HEK293 (cell line): ENCODE results near the gene SLC39A11.
"Not testable (repeated sequence)": the region's sequence is repeated elsewhere in the genome, so short reads cannot be mapped to it uniquely, and the experiment has no call there.

Source experiments
- CTCF ChIA-PET: fragments of 350-600 bp; formaldehyde crosslinking; extraction: SDS; loops from one replicate; lab custom pipeline; 2021; ENCODE audit warnings: antibody characterized with exemption; lab: Yijun Ruan, JAX
- POLR2A ChIA-PET: fragments of 300-600 bp; formaldehyde crosslinking; extraction: SDS; loops from one replicate; lab custom pipeline; 2020; ENCODE audit warnings: antibody characterized with exemption, inconsistent platforms; lab: Yijun Ruan, JAX
- H3K27ac ChIP-seq: fragments of 200-500 bp; sonication (Bioruptor generic); 2 replicates; pipeline ENCODE4 v1.5.1; 2014; ENCODE audit warnings: low read depth, low read length, control low read depth, inconsistent platforms; ENCODE audit errors: extremely low read depth
- H3K36me3 ChIP-seq, 2 experiments: fragments of 200-500 bp in 1 of 2; sonication (Bioruptor generic) in 1 of 2; 1 replicate in 1 of 2; 2 replicates in 1 of 2; pipeline ENCODE4 v1.5.1; 2014 to 2017; ENCODE audit warnings: inconsistent platforms in 2 of 2, low read length in 2 of 2; ENCODE audit not compliant: control insufficient read depth in 2 of 2, insufficient read depth in 1 of 2
- H3K4me1 ChIP-seq: fragments of 200-500 bp; sonication (Bioruptor generic); 2 replicates; pipeline ENCODE4 v1.5.1; 2014; ENCODE audit warnings: mild to moderate bottlenecking, low read length, inconsistent platforms; ENCODE audit not compliant: control insufficient read depth, insufficient read depth
- H3K4me3 ChIP-seq: 2 replicates; pipeline ENCODE4 v1.5.1; 2011; ENCODE audit warnings: low read depth, mild to moderate bottlenecking, control low read depth, low read length, moderate library complexity
- H3K9me3 ChIP-seq: fragments of 200-500 bp; sonication (Bioruptor generic); 2 replicates; pipeline ENCODE4 v1.5.1; 2014; ENCODE audit warnings: low read depth, low read length, inconsistent platforms; ENCODE audit not compliant: control insufficient read depth, insufficient read depth
- HOXA7 ChIP-seq: sonication (generic); formaldehyde crosslinking; IDR thresholded peaks from 2 replicates; pipeline ENCODE4 v1.8.1; 2022; ENCODE audit warnings: missing genetic modification reagents, borderline replicate concordance
- PRDM2 ChIP-seq: fragments of 450-650 bp; formaldehyde crosslinking; IDR thresholded peaks from 2 replicates; pipeline ENCODE4 v1.5.1; 2016; ENCODE audit warnings: missing biosample characterization, missing genetic modification characterization, borderline replicate concordance
- ZBTB44 ChIP-seq: fragments of 450-650 bp; IDR thresholded peaks from 2 replicates; pipeline ENCODE4 v1.5.1; 2018; ENCODE audit warnings: missing biosample characterization, mild to moderate bottlenecking, missing genetic modification characterization
- ZBTB48 ChIP-seq: fragments of 450-650 bp; formaldehyde crosslinking; IDR thresholded peaks from 2 replicates; pipeline ENCODE4 v1.5.1; 2016; ENCODE audit warnings: missing biosample characterization, missing genetic modification characterization
- ZNF140 ChIP-seq: fragments of 450-650 bp; formaldehyde crosslinking; IDR thresholded peaks from 2 replicates; pipeline ENCODE4 v1.5.1; 2016; ENCODE audit warnings: missing biosample characterization, missing genetic modification characterization
- ZNF146 ChIP-seq: fragments of 450-650 bp; formaldehyde crosslinking; IDR thresholded peaks from 2 replicates; pipeline ENCODE4 v1.5.1; 2016; ENCODE audit warnings: missing biosample characterization, missing genetic modification characterization
- ZNF324 ChIP-seq: fragments of 450-650 bp; formaldehyde crosslinking; IDR thresholded peaks from 2 replicates; pipeline ENCODE4 v1.5.1; 2016; ENCODE audit warnings: missing biosample characterization, missing genetic modification characterization
- ZNF391 ChIP-seq: fragments of 450-650 bp; formaldehyde crosslinking; IDR thresholded peaks from 2 replicates; pipeline ENCODE4 v1.5.1; 2016; ENCODE audit warnings: low read depth, missing biosample characterization, missing genetic modification characterization, borderline replicate concordance
- ZNF398 ChIP-seq: fragments of 450-650 bp; formaldehyde crosslinking; IDR thresholded peaks from 2 replicates; pipeline ENCODE4 v1.5.1; 2017; ENCODE audit warnings: missing biosample characterization, missing genetic modification characterization
- ZNF426 ChIP-seq: fragments of 450-650 bp; formaldehyde crosslinking; IDR thresholded peaks from 2 replicates; pipeline ENCODE4 v1.5.1; 2017; ENCODE audit warnings: missing biosample characterization, missing genetic modification characterization, mild to moderate bottlenecking, inconsistent platforms, moderate library complexity
- ZNF48 ChIP-seq: fragments of 450-650 bp; formaldehyde crosslinking; IDR thresholded peaks from 2 replicates; pipeline ENCODE4 v1.5.1; 2016; ENCODE audit warnings: missing biosample characterization, missing genetic modification characterization
- ZNF510 ChIP-seq: fragments of 450-650 bp; formaldehyde crosslinking; IDR thresholded peaks from 2 replicates; pipeline ENCODE4 v1.5.1; 2018; ENCODE audit warnings: mild to moderate bottlenecking, missing genetic modification characterization, missing biosample characterization; ENCODE audit not compliant: insufficient replicate concordance
- ZNF549 ChIP-seq: fragments of 450-650 bp; IDR thresholded peaks from 2 replicates; pipeline ENCODE4 v1.5.1; 2018; ENCODE audit warnings: missing biosample characterization, missing genetic modification characterization, mild to moderate bottlenecking, inconsistent platforms, moderate library complexity
- ZNF629 ChIP-seq: fragments of 450-650 bp; formaldehyde crosslinking; IDR thresholded peaks from 2 replicates; pipeline ENCODE4 v1.5.1; 2017; ENCODE audit warnings: missing biosample characterization, missing genetic modification characterization
- ZNF76 ChIP-seq: fragments of 450-650 bp; formaldehyde crosslinking; IDR thresholded peaks from 2 replicates; pipeline ENCODE4; 2016; ENCODE audit warnings: low read depth, missing biosample characterization, missing genetic modification characterization, borderline replicate concordance
- ZNF777 ChIP-seq: fragments of 450-650 bp; formaldehyde crosslinking; IDR thresholded peaks from 2 replicates; pipeline ENCODE4 v1.5.1; 2017; ENCODE audit warnings: missing biosample characterization, missing genetic modification characterization, borderline replicate concordance
- TF ChIP-seq, protein P1 (sequence below): fragments of 450-650 bp; formaldehyde crosslinking; optimal IDR thresholded peaks from 2 replicates; pipeline ENCODE3; 2016; ENCODE audit warnings: missing biosample characterization, mild to moderate bottlenecking, missing genetic modification characterization
- TF ChIP-seq, protein P2 (sequence below): fragments of 450-650 bp; formaldehyde crosslinking; IDR thresholded peaks from 2 replicates; pipeline ENCODE4 v1.5.1; 2016; ENCODE audit warnings: missing biosample characterization, missing genetic modification characterization

SLC39A11 gene

DNA sequence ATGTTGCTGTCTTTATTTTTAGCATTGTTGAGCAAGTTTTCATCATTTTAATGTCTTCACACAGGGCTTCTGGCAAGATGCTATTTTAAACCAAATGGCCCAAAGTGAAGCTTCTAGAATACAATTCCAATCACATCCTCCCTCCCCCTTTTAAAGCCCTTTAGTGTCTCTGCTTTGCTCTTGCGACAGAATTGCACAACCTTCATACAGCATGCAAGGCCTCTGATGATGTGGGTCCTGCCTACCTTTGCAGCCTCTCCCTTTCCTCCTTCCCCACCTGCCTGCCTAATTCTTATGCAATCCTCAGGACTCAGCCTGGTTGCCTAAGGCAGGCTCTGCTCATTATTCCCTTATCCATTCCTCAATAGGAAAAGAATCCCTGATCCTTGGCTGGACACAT lies 381.7 kb downstream of the SLC39A11 start:
- no peak overlapping the region for H3K27ac ChIP-seq
- TF ChIP-seq ZNF426 (tag by site-specific recombination), result no peak
- no peak for TF ChIP-seq ZNF398 (tag by site-specific recombination)
- TF ChIP-seq ZNF146 (tag by site-specific recombination), result no peak
- no peaks in the 10 kb centered on the region for H3K36me3 ChIP-seq
- ChIA-PET CTCF (interaction anchor here (0.5 to 0.7 kb wide), 2 partner anchors 10 to 662 kb away, joined by 3 to 4 read pairs; no protein-coding TSS in a partner anchor), POLR2A (no interaction called here)
- H3K4me3 ChIP-seq, result no peak overlapping the region
- no peaks in the 10 kb centered on the region for H3K9me3 ChIP-seq
- H3K4me1 ChIP-seq, result no peaks in the 10 kb centered on the region

DNA sequence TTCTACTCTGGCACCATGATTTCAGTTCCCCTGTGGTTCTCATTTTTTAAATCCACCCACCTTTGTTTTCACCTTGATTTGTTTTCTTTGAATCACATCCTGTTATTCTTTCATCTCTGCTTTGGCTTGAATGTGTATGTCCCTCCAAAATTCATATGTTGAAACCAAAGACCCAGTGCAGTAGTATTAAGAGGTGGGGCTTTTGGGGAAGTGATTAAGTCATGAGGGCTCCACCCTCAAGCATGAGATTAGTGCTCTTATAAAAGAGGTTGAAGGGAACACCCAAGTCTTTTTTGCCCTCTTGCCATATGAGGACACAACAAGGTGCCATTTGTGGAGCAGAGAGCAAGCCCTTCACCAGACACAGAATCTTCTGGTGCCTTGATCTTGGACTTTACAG lies 382.3 kb downstream of the SLC39A11 start:
- Histone ChIP-seq H3K36me3 (no peaks in the 10 kb centered on the region), H3K9me3 (no peaks in the 10 kb centered on the region), H3K27ac (no peak overlapping the region), H3K4me1 (no peaks in the 10 kb centered on the region), H3K4me3 (no peak overlapping the region)
- ChIA-PET POLR2A (no interaction called here), CTCF (interaction anchor here (1.7 kb wide), 1 partner anchor 15 kb away, joined by 9 read pairs; no protein-coding TSS in a partner anchor)
- no peak for TF ChIP-seq ZBTB48
- no peak for TF ChIP-seq ZNF777 (tag by site-specific recombination)
- no peak for TF ChIP-seq ZNF146 (tag by site-specific recombination)
- no peak for TF ChIP-seq ZNF629 (tag by site-specific recombination)
- TF ChIP-seq, protein P1, sequence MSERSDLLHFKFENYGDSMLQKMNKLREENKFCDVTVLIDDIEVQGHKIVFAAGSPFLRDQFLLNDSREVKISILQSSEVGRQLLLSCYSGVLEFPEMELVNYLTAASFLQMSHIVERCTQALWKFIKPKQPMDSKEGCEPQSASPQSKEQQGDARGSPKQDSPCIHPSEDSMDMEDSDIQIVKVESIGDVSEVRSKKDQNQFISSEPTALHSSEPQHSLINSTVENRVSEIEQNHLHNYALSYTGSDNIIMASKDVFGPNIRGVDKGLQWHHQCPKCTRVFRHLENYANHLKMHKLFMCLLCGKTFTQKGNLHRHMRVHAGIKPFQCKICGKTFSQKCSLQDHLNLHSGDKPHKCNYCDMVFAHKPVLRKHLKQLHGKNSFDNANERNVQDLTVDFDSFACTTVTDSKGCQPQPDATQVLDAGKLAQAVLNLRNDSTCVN (tag by site-specific recombination), result no peak
- no peak for TF ChIP-seq ZNF140 (tag by site-specific recombination)
- TF ChIP-seq, protein P2, sequence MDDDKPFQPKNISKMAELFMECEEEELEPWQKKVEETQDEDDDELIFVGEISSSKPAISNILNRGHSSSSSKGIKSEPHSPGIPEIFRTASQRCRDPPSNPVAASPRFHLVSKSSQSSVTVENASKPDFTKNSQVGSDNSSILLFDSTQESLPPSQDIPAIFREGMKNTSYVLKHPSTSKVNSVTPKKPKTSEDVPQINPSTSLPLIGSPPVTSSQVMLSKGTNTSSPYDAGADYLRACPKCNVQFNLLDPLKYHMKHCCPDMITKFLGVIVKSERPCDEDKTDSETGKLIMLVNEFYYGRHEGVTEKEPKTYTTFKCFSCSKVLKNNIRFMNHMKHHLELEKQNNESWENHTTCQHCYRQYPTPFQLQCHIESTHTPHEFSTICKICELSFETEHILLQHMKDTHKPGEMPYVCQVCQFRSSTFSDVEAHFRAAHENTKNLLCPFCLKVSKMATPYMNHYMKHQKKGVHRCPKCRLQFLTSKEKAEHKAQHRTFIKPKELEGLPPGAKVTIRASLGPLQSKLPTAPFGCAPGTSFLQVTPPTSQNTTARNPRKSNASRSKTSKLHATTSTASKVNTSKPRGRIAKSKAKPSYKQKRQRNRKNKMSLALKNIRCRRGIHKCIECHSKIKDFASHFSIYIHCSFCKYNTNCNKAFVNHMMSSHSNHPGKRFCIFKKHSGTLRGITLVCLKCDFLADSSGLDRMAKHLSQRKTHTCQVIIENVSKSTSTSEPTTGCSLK (tag by site-specific recombination), result no peak
- TF ChIP-seq ZNF76 (tag by site-specific recombination), result no peak
- TF ChIP-seq ZNF549 (tag by site-specific recombination), result no peak
- no peak for TF ChIP-seq ZNF324 (tag by site-specific recombination)
- TF ChIP-seq ZNF48 (tag by site-specific recombination), result no peak
- no peak for TF ChIP-seq ZNF391 (tag by site-specific recombination)
- TF ChIP-seq HOXA7 (CRISPR knock-in tag), result no peak
- no peak for TF ChIP-seq PRDM2 (tag by site-specific recombination)
- no peak for TF ChIP-seq ZBTB44 (tag by site-specific recombination)
- no peak for TF ChIP-seq ZNF510 (tag by site-specific recombination)

- POLR2A ChIA-PET, H3K27ac ChIP-seq, H3K9me3 ChIP-seq, H3K4me1 ChIP-seq, H3K4me3 ChIP-seq, H3K36me3 ChIP-seq: not testable (repeated sequence)
- CTCF ChIA-PET, result interaction anchor here (0.5 to 1.7 kb wide), 3 partner anchors 10 to 30 kb away, joined by 3 to 9 read pairs (median 3); no protein-coding TSS in a partner anchor
These were observed 383.8 kb downstream of the SLC39A11 start for GRCh38 chr17:72708682-72709081.
